Breast epithelium (tissue), 3 donors: ENCODE results near the gene WWC1.

ENCODE experiments used
- POLR2A ChIP-seq: fragments of 450-650 bp; IDR thresholded peaks from one replicate; pipeline ENCODE4 v1.6.1; 2016; ENCODE audit warnings: antibody characterized with exemption, mild to moderate bottlenecking, moderate library complexity
- POLR2AphosphoS5 ChIP-seq, 3 donors: sonication (generic); formaldehyde crosslinking; IDR thresholded peaks; one replicate each; pipeline ENCODE4 v1.6.1; 2017; ENCODE audit warnings: antibody characterized with exemption in 3 of 3
- TF ChIP-seq, protein P1 (sequence below), 3 donors: fragments of 450-650 bp; IDR thresholded peaks; one replicate each; pipeline ENCODE4 v1.5.1; 2016 to 2017; ENCODE audit warnings: antibody characterized with exemption in 3 of 3, mild to moderate bottlenecking in 3 of 3, moderate library complexity in 3 of 3

DNA sequence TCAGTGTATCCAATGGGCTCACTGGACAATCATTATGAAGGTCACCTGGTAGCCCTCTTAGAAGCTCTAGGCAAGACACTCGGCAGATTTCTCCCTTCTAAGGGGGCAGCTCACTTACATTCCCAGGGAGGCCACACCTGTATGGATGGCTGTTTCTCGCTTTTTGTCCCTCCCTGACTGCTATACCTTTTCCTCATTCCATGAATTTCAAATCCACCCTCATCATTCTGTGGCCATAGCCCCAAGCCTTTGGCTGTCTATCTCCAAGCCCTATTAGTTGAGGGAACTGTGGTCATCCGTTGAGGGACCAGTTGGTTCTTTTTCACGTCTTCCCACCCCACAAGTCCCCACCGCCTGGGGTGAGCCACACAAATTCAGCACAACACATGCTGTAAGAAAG is 109.8 kb downstream of the WWC1 start:
- TF ChIP-seq POLR2AphosphoS5 (IDR thresholded peaks at IDR 0.05): no peak
- TF ChIP-seq, protein P1, sequence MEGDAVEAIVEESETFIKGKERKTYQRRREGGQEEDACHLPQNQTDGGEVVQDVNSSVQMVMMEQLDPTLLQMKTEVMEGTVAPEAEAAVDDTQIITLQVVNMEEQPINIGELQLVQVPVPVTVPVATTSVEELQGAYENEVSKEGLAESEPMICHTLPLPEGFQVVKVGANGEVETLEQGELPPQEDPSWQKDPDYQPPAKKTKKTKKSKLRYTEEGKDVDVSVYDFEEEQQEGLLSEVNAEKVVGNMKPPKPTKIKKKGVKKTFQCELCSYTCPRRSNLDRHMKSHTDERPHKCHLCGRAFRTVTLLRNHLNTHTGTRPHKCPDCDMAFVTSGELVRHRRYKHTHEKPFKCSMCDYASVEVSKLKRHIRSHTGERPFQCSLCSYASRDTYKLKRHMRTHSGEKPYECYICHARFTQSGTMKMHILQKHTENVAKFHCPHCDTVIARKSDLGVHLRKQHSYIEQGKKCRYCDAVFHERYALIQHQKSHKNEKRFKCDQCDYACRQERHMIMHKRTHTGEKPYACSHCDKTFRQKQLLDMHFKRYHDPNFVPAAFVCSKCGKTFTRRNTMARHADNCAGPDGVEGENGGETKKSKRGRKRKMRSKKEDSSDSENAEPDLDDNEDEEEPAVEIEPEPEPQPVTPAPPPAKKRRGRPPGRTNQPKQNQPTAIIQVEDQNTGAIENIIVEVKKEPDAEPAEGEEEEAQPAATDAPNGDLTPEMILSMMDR (IDR thresholded peaks at IDR 0.05): no peak
- no peak for TF ChIP-seq POLR2A
